Gastroesophageal sphincter (tissue), 3 donors: Measurements from ENCODE around the gene DKK3.

Source experiments
- CTCF ChIP-seq, 4 experiments: fragments of 200-600 bp in 2 of 4; fragments of 450-650 bp in 2 of 4; sonication (generic) in 1 of 4; IDR thresholded peaks; one replicate each; pipeline ENCODE4 v1.5.1; 2017 to 2019; ENCODE audit warnings: antibody characterized with exemption in 4 of 4, mild to moderate bottlenecking in 2 of 4, moderate library complexity in 2 of 4
- EP300 ChIP-seq: sonication (generic); formaldehyde crosslinking; IDR thresholded peaks from one replicate; pipeline ENCODE4 v1.6.1; 2017; ENCODE audit warnings: antibody characterized with exemption, mild to moderate bottlenecking
- POLR2A ChIP-seq, 2 donors: fragments of 450-650 bp; IDR thresholded peaks; one replicate each; pipeline ENCODE4 v1.6.1; 2017; ENCODE audit warnings: antibody characterized with exemption in 2 of 2, mild to moderate bottlenecking in 2 of 2, moderate library complexity in 1 of 2
- POLR2AphosphoS5 ChIP-seq: sonication (generic); formaldehyde crosslinking; IDR thresholded peaks from one replicate; pipeline ENCODE4 v1.6.1; 2017; ENCODE audit warnings: antibody characterized with exemption

GRCh38 chr11:11965192-11965591 is 43.2 kb downstream of the DKK3 start:
- TF ChIP-seq CTCF (IDR thresholded peaks at IDR 0.05): no peak
- TF ChIP-seq POLR2AphosphoS5: no peak
- no peak for TF ChIP-seq POLR2A (IDR thresholded peaks at IDR 0.05)
- TF ChIP-seq EP300: no peak
